Measurements from ENCODE around the gene MRTFA. TPM values are rescaled to one million over a fixed set of nuclear protein-coding genes. Genes with fewer than 3 reads are reported as not detected.

Gene MRTFA
- total RNA-seq, 2 donors from 2014 or later, result 38.5 to 58.8 TPM

DNA sequence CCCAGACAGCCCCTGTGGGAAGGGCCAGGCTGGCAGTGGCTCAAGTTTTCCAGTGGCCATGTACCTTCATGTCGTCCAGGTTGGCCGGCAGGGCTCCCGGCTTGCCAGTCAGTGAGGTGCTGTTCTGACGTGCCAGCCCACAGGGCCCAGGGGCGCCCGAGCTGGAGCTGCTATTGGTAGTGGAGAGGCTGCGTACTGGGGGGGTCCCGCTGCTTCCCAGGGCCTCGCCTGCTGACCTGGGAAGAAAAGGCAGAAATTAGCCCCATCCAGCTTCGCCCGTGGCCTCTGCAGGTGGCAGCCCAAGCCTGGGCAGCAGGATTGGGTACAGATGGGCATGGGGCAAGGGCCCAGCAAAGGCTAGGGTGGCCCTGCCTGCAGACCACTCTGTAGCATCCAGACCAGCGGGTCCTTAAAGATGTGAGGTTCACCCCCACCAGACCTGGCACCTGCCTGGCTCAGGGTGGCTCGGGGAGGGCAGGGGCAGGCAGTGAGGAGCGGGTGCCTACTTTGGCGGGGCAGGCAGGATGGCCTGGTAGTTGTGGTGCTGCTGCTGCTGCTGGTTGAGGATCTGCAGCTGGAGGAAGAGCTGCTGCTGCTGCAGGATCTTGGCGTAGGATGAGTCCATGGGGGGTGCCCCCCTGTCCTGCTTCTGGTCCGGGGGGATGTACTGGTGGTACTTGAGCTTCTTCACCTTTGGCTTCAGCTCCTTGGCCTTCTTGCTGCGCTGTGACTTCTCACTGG is 216.0 kb downstream of the MRTFA start:
- peaks cover 0 to 17% of the 10 kb centered on the region in 2 donors for H3K36me3 Mint-ChIP-seq
- ATAC-seq (no peak), DNase-seq (ENCODE audit: low spot score in 2 of 2) (no peak)
- H3K27ac Mint-ChIP-seq, result peak overlapping the region in 1 of 2 donors; percentile 81
- H3K9me3 Mint-ChIP-seq, result no peaks in the 10 kb centered on the region

- DNase-seq (ENCODE audit: low spot score in 2 of 2) (no peak), ATAC-seq (no peak)
- H3K27ac Mint-ChIP-seq, result no peak overlapping the region
- H3K36me3 Mint-ChIP-seq, result peaks cover 0 to 18% of the 10 kb centered on the region in 2 donors
- no peaks in the 10 kb centered on the region for H3K9me3 Mint-ChIP-seq
Measured at GRCh38 chr22:40419718-40420117, 216.8 kb downstream of the MRTFA start.

DNA sequence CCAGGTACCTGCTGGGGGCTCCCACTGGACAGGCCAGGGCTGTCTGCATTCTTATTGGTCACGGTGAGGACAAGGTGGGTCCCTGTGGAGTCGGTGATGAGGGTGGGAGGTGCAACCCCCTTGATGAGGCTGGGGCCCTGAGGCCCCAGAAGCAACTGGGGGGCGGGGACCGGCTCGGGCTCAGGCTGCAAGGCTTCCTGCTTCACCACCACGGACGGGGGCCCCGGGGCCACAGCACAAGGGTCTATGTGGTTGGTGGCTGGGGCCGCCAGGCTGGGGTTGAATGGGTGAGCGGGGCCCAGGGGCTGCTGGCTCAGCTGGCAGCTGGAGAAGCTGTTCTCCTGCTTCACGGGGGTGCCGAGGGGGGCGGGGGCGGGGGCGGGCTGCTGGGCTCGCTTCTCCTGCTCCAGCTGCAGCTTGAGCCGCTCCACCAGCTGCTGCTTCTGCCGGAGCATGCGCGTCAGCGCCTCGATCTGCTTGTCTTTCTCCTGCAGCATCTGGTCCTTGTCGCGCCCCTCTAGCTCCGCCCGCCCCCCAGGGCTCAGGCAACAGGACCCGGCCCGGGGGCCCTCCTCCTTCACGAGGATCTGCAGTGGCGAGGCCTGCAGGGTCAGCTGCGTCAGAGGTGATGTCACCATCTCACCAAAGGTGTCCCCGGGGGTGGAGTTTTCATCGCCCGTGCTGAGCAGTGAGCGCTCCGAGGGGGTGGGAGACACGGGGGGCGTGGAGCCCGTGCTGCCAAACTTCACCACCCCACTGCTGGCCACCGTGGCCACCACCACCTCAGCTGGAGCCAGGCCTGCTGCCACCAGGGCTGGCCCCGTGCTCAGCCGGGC is 217.9 kb downstream of the MRTFA start:
- ATAC-seq, result no peak
- Mint-ChIP-seq H3K9me3 (no peaks in the 10 kb centered on the region), H3K27ac (no peak overlapping the region), H3K36me3 (peaks cover 0 to 18% of the 10 kb centered on the region in 2 donors)
- DNase-seq (ENCODE audit: low spot score in 2 of 2), result no peak

GRCh38 chr22:40417881-40418280 is 218.6 kb downstream of the MRTFA start:
- Mint-ChIP-seq H3K27ac (peak overlapping the region; percentile 29 to 63), H3K9me3 (no peaks in the 10 kb centered on the region), H3K36me3 (peaks cover 0 to 13% of the 10 kb centered on the region in 2 donors)
- no peak for ATAC-seq
- DNase-seq (ENCODE audit: low spot score in 2 of 2), result no peak

DNA sequence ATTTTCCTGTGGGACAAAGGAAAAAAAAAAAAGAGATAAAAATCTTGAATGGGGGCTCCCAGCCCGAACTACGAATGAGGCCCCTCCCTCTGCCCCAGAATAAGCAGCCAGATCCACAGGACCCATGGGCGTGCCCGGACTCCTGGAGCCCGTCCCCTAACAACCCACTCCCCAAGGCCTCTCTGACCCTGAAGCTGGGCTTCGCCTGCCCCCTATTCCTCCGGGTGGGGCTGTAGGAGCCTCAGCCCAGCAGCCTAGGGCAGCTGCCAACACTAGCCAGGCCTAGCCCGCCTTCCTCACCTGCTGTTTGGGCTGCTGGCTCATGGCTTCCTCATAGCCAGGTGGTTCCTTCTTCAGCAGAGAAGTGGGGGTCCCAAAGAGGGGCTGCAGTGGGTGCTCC is 219.5 kb downstream of the MRTFA start:
- peak overlapping the region; percentile 76 to 81 for H3K27ac Mint-ChIP-seq

DNA sequence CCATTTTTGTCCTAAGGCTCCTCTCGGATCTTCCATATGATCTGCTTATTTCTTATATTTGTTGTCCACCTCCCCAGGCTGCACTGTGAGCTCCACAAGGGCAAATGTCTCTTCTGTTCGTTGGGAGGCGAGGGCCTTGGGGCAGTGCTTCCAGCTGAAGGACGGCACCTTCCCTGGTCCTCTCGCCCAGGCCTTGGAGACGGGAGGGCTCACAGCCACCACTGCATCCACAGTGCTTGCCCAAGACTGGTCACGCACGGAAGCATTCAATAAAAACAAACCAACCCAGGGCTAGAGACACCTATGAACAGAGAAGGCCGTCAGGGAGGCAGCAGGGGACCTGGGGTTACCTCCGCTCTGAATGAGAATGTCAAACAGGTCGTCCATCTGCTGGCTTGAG is 219.9 kb downstream of the MRTFA start:
- Mint-ChIP-seq H3K9me3 (no peaks in the 10 kb centered on the region), H3K27ac (peak overlapping the region; percentile 53 to 76), H3K36me3 (peaks cover 0 to 23% of the 10 kb centered on the region in 2 donors)
- no peak for DNase-seq (ENCODE audit: low spot score in 2 of 2)
- ATAC-seq, result no peak

More for the DNA sequence above, 219.5 kb downstream of the MRTFA start:
- ATAC-seq (no peak), DNase-seq (ENCODE audit: low spot score in 2 of 2) (no peak)
- H3K36me3 Mint-ChIP-seq, result peaks cover 0 to 19% of the 10 kb centered on the region in 2 donors
- H3K9me3 Mint-ChIP-seq, result no peaks in the 10 kb centered on the region

DNA sequence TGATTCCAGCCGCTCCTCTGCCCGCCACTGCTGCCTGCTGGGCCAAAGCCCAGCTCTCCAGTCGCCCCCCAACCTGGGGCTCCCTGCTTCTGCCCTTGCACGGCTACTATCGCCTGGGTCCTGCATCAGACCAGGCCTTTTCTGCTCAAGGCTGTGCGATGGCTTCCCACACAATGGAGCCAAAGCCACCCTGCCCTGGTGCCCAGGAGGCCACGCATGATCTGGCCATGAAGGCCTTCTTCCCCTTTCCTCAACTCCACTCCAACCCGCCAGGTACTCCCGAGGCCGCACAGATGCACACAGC is 220.3 kb downstream of the MRTFA start:
- ATAC-seq, result no peak
- Mint-ChIP-seq H3K27ac (peak overlapping the region; percentile 76 to 98), H3K9me3 (no peaks in the 10 kb centered on the region), H3K36me3 (peaks cover 0 to 28% of the 10 kb centered on the region in 2 donors)
- DNase-seq (ENCODE audit: low spot score in 2 of 2), result no peak

GRCh38 chr22:40415531-40416266 is 220.8 kb downstream of the MRTFA start:
- DNase-seq (ENCODE audit: low spot score in 2 of 2), result no peak
- peak overlapping the region; percentile 76 to 98 for H3K27ac Mint-ChIP-seq
- peaks cover 0 to 29% of the 10 kb centered on the region in 2 donors for H3K36me3 Mint-ChIP-seq
- ATAC-seq, result peak; percentile 17 to 59
- no peaks in the 10 kb centered on the region for H3K9me3 Mint-ChIP-seq

GRCh38 chr22:40414838-40415505 is 221.5 kb downstream of the MRTFA start:
- peak overlapping the region; percentile 76 to 98 for H3K27ac Mint-ChIP-seq
- H3K36me3 Mint-ChIP-seq, result peaks cover 0 to 29% of the 10 kb centered on the region in 2 donors
- ATAC-seq, result no peak
- no peaks in the 10 kb centered on the region for H3K9me3 Mint-ChIP-seq
- no peak for DNase-seq (ENCODE audit: low spot score in 2 of 2)

DNA sequence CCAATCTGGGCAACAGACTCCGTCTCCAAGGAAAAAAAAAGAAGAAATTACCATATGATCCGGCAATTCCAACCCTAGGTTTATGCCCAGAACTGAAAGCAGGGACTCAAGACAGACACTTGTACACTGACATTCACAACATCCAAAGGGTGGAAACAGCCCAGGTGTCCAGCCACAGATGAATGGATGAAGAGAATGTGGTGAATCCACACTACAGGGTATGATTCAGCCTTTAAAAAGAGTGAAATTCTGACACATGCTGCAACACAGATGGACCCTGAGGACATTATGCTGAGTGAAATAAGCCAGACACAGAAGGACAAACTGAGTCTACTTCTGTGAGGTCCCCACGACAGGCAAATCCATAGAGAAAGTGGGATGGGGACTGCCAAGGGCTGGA is 222.2 kb downstream of the MRTFA start:
- no peak for DNase-seq (ENCODE audit: low spot score in 2 of 2)
- ATAC-seq, result no peak
- Mint-ChIP-seq H3K27ac (peak overlapping the region; percentile 20 to 87), H3K36me3 (peaks cover 0 to 29% of the 10 kb centered on the region in 2 donors), H3K9me3 (no peaks in the 10 kb centered on the region)

- peak overlapping the region; percentile 20 to 87 for H3K27ac Mint-ChIP-seq
- ATAC-seq (no peak), DNase-seq (ENCODE audit: low spot score in 2 of 2) (no peak)
- H3K36me3 Mint-ChIP-seq, result peaks cover 0 to 29% of the 10 kb centered on the region in 2 donors
- no peaks in the 10 kb centered on the region for H3K9me3 Mint-ChIP-seq
Measured at GRCh38 chr22:40413873-40414272, 222.6 kb downstream of the MRTFA start.

DNA sequence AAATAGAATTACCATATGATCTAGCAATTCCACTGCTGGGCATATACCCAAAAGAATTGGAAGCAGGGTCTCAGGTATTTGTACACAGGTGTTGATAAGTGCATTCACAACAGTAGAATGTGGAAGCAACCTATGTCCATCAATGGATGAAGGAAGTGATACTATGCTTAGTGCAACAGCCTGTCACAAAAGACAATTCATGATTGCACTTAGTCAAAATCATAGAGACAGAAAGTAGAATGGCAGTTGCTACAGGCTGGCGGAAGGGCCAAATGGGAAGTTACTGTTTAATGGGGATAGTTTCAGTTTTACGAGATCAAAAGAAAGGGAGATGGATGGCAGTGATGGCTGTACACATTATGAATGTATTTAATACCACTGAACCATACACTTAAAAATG is 224.1 kb downstream of the MRTFA start:
- peak overlapping the region in 1 of 2 donors; percentile 12 for H3K27ac Mint-ChIP-seq
- peaks cover 0 to 29% of the 10 kb centered on the region in 2 donors for H3K36me3 Mint-ChIP-seq
- no peaks in the 10 kb centered on the region for H3K9me3 Mint-ChIP-seq
- ATAC-seq (no peak), DNase-seq (ENCODE audit: low spot score in 2 of 2) (no peak)

DNA sequence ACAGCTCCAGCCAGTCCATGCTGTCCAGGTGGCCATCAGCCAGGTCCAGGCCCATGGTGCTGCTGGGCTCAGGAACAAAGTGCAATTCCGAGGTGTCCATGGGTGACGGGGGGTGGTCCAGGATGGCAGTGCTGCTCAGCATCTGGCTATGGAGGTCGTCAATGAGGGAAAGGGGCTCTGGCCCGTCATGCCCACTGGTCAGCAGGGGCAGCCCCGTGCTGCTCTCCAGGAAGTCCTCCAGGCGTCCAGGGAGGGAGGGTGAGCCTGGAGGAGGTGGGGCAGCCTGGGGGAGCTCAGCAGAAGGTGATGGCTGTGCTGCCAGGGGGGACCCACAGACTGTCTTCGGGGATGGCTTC is 225.0 kb downstream of the MRTFA start:
- ATAC-seq (no peak), DNase-seq (ENCODE audit: low spot score in 2 of 2) (no peak)
- Mint-ChIP-seq H3K36me3 (peaks cover 0 to 26% of the 10 kb centered on the region in 2 donors), H3K27ac (peak overlapping the region; percentile 42 to 65), H3K9me3 (no peaks in the 10 kb centered on the region)

DNA sequence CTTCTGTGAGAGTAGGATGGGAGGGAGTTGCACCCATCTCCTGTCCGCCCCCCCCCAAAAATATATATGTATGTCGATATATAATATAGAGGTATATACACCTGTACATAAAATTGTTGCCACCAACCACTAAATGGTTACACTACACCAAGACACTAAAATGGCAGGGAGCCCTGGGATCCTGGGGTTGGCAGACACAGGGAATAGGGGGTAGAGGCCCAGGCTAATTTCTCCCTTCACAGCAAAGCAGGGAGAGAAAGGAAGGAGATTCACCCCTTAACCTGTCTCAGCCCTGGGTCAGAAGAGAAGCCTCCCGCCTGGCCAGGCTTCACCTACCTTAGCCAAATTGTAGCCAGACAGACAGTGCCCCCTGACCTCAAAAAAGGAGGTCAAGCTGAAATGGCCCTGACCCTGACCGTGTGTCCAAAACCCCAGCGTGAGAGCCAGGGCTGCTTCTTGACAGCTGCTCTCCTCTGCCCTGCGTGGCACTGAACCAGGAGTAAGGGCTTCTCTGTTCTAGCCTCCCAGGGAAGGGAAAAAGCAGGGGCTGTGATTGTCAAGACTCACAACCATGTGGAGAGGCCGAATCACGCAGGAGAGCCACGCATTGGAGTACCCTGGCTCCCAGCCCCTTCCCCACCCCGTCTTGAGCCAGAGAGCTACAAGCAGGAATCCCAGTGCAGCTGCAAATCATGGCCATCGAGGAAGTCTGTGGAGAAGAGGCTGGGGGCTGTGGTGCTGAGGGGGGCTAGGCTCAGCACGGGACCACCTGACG is 225.6 kb downstream of the MRTFA start:
- H3K36me3 Mint-ChIP-seq, result peaks cover 0 to 20% of the 10 kb centered on the region in 2 donors
- DNase-seq (ENCODE audit: low spot score in 2 of 2) (no peak), ATAC-seq (no peak)
- no peaks in the 10 kb centered on the region for H3K9me3 Mint-ChIP-seq
- peak overlapping the region; percentile 42 to 65 for H3K27ac Mint-ChIP-seq

GRCh38 chr22:40410272-40410671 is 226.2 kb downstream of the MRTFA start:
- DNase-seq (ENCODE audit: low spot score in 2 of 2), result no peak
- Mint-ChIP-seq H3K36me3 (peaks cover 0 to 16% of the 10 kb centered on the region in 2 donors), H3K9me3 (no peaks in the 10 kb centered on the region), H3K27ac (peak overlapping the region in 1 of 2 donors; percentile 68)
- no peak for ATAC-seq

- Mint-ChIP-seq H3K27ac (peak overlapping the region in 1 of 2 donors; percentile 29), H3K36me3 (peaks cover 0 to 16% of the 10 kb centered on the region in 2 donors)
- no peak for DNase-seq (ENCODE audit: low spot score in 2 of 2)
Measured at GRCh38 chr22:40409613-40410113, 226.9 kb downstream of the MRTFA start.

More at GRCh38 chr22:40409613-40410113, 226.9 kb downstream of the MRTFA start:
- H3K9me3 Mint-ChIP-seq, result no peaks in the 10 kb centered on the region
- ATAC-seq, result no peak
